Thyroid gland (tissue), 4 donors: ENCODE measurements around the gene LCP1.

ENCODE experiments used
- POLR2A ChIP-seq, 2 donors: fragments of 450-650 bp; IDR thresholded peaks; one replicate each; pipeline ENCODE4 v1.6.1; 2017; ENCODE audit warnings: antibody characterized with exemption in 2 of 2, mild to moderate bottlenecking in 2 of 2, moderate library complexity in 1 of 2
- TF ChIP-seq, protein P1 (sequence below), 6 experiments: fragments of 200-600 bp in 3 of 6; fragments of 450-650 bp in 3 of 6; sonication (generic) in 3 of 6; IDR thresholded peaks; one replicate each; pipeline ENCODE4 v1.5.1; 2016 to 2019; ENCODE audit warnings: antibody characterized with exemption in 6 of 6, mild to moderate bottlenecking in 2 of 6, inconsistent platforms in 1 of 6, moderate library complexity in 1 of 6

GRCh38 chr13:46132109-46132508, 49.9 kb downstream of the LCP1 start:
- TF ChIP-seq, protein P1, sequence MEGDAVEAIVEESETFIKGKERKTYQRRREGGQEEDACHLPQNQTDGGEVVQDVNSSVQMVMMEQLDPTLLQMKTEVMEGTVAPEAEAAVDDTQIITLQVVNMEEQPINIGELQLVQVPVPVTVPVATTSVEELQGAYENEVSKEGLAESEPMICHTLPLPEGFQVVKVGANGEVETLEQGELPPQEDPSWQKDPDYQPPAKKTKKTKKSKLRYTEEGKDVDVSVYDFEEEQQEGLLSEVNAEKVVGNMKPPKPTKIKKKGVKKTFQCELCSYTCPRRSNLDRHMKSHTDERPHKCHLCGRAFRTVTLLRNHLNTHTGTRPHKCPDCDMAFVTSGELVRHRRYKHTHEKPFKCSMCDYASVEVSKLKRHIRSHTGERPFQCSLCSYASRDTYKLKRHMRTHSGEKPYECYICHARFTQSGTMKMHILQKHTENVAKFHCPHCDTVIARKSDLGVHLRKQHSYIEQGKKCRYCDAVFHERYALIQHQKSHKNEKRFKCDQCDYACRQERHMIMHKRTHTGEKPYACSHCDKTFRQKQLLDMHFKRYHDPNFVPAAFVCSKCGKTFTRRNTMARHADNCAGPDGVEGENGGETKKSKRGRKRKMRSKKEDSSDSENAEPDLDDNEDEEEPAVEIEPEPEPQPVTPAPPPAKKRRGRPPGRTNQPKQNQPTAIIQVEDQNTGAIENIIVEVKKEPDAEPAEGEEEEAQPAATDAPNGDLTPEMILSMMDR (IDR thresholded peaks at IDR 0.05) = no peak
- no peak for TF ChIP-seq POLR2A (IDR thresholded peaks at IDR 0.05)
